ENCODE results near the gene NEK3.
A peak's percentile ranks its signal among the peaks of the same experiment; 100 is the strongest.
"Not testable (repeated sequence)": the region's sequence is repeated elsewhere in the genome, so short reads cannot be mapped to it uniquely, and the experiment has no call there.

Gene NEK3

DNA sequence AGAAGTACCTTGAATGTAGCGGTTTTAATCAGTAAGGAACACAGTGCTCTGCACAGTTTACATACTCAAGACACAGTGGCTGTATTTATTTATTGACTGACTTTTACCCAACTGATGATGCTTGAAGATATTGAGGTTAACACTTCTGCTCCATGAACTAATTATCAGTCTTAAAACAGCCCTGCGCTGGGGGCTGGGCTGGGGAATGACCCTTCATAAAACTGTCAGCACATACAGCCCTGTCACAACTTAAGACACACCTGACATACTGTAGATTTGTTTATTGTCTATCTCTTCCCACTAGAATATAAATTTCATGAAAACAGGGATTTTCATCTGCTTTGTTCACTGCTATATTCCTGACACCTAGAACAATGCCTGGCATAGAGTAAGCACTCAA, 41.3 kb downstream of the NEK3 start:
- Histone ChIP-seq H3K27ac (ENCODE audit: low read depth, low read length) (no peak overlapping the region), H3K4me1 (ENCODE audit: control insufficient read depth, insufficient read depth, low read length) (no peaks in the 10 kb centered on the region), H3K9ac (ENCODE audit: low read depth, low read length) (no peak overlapping the region), H3K27me3 (ENCODE audit: control insufficient read depth, insufficient read depth, low read length) (no peaks in the 10 kb centered on the region), H3K9me3 (ENCODE audit: control insufficient read depth, insufficient read depth, low read length) (no peaks in the 10 kb centered on the region), H3K4me3 (ENCODE audit: low read depth, low read length) (no peak overlapping the region), H3K36me3 (ENCODE audit: control insufficient read depth, insufficient read depth, low read length) (no peaks in the 10 kb centered on the region)

DNA sequence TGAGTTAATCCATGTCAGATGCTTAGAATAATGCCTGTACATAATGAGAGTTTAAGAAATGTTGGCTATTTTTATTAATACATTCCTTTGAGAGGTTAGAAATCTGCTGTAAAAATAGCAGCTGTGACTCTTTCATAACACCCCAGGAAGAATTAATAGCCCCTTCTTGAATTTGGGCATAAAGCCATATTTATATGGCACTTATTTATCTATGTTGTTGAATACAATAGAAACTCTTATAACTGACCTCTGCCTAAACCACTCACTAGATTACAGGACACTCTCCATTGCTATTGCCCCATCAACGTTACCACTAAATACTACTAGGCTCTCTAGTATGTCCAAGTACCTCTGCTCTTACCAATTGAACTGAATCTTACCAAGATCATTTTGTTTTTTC, 46.8 kb downstream of the NEK3 start:
- Histone ChIP-seq H3K4me3 (ENCODE audit: low read depth, low read length) (no peak overlapping the region), H3K9ac (ENCODE audit: low read depth, low read length) (no peak overlapping the region), H3K4me1 (ENCODE audit: control insufficient read depth, insufficient read depth, low read length) (no peaks in the 10 kb centered on the region), H3K27me3 (ENCODE audit: control insufficient read depth, insufficient read depth, low read length) (no peaks in the 10 kb centered on the region), H3K9me3 (ENCODE audit: control insufficient read depth, insufficient read depth, low read length) (no peaks in the 10 kb centered on the region; the same call in 1 of the 2 replicates), H3K36me3 (ENCODE audit: control insufficient read depth, insufficient read depth, low read length) (no peaks in the 10 kb centered on the region), H3K27ac (ENCODE audit: low read depth, low read length) (no peak overlapping the region)

DNA sequence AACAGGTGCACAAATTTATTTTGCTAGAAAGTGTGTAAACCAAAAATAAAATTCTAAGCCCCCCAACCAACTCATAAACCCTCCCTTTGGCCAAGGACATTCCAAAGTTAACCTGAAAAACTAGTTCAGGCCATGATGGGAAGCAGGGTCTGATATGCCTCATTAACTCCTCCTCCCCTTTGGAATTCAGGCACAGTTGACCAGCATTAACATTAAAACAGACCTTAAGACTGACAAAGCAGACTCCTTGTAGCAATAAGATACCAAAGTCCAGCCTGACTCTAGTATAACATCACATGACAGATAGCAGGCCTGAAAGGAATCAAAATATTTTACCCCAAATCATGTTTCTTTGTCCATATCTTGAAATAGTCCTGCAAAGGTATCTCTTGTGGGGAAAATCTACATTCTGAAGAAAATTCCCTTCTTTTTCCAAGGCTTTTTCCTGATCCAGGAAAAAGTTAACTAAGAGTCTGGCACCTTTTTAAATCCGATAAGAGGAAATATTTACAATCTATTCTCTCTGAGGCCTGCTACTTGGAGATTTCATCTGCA, 50.2 kb downstream of the NEK3 start:
- Histone ChIP-seq H3K27me3 (ENCODE audit: control insufficient read depth, insufficient read depth, low read length) (no peaks in the 10 kb centered on the region), H3K36me3 (ENCODE audit: control insufficient read depth, insufficient read depth, low read length) (no peaks in the 10 kb centered on the region), H3K27ac (ENCODE audit: low read depth, low read length) (peak overlapping the region; percentile 38), H3K4me1 (ENCODE audit: control insufficient read depth, insufficient read depth, low read length) (no peaks in the 10 kb centered on the region), H3K4me3 (ENCODE audit: low read depth, low read length) (no peak overlapping the region), H3K9ac (ENCODE audit: low read depth, low read length) (no peak overlapping the region), H3K9me3 (ENCODE audit: control insufficient read depth, insufficient read depth, low read length) (no peaks in the 10 kb centered on the region; the same call in 1 of the 2 replicates)

DNA sequence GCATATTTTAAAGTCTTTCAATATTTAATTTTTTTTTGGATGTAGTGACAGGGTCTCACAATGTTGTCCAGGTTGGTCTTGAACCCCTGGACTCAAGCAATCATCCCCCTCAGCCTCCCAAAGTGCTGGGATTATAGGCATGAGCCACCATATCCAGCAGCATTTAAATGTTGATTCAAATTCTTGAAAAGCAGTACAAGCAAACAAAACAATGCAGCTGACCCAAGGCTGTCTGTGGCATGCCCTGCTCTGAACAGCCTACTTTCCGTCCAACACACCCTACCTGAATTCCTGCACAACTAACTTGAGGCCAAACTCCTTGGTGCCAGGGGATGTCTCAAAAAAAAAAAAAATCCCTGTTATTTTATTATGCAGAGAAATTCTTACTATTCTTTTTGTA, 53.6 kb downstream of the NEK3 start:
- Histone ChIP-seq H3K4me1 (ENCODE audit: control insufficient read depth, insufficient read depth, low read length) (no peaks in the 10 kb centered on the region), H3K27ac (ENCODE audit: low read depth, low read length) (no peak overlapping the region), H3K9me3 (ENCODE audit: control insufficient read depth, insufficient read depth, low read length) (no peaks in the 10 kb centered on the region; the same call in 1 of the 2 replicates), H3K27me3 (ENCODE audit: control insufficient read depth, insufficient read depth, low read length) (no peaks in the 10 kb centered on the region), H3K9ac (ENCODE audit: low read depth, low read length) (no peak overlapping the region), H3K36me3 (ENCODE audit: control insufficient read depth, insufficient read depth, low read length) (no peaks in the 10 kb centered on the region), H3K4me3 (ENCODE audit: low read depth, low read length) (no peak overlapping the region)

DNA sequence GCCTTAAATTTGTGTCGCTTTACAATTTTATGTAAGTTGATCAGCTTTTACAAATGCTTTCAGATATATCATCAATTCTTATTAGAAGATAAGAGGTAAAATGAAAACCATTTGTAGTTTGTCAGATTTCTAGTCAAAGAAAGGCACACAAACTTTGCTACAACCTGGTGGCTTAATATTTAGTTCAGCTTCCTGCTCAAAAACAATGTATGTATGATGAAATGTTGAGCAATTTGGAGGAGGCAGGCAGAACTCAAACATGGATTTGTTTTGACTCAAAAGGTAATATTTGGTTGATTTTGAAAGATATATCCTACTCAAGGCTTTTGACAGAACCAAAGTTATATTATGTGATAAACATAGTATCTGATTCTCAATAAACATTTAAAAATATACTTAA, 54.8 kb downstream of the NEK3 start:
- Histone ChIP-seq H3K4me3 (ENCODE audit: low read depth, low read length) (no peak overlapping the region), H3K27ac (ENCODE audit: low read depth, low read length) (no peak overlapping the region), H3K9me3 (ENCODE audit: control insufficient read depth, insufficient read depth, low read length) (no peaks in the 10 kb centered on the region; the same call in 1 of the 2 replicates), H3K27me3 (ENCODE audit: control insufficient read depth, insufficient read depth, low read length) (no peaks in the 10 kb centered on the region), H3K9ac (ENCODE audit: low read depth, low read length) (no peak overlapping the region), H3K4me1 (ENCODE audit: control insufficient read depth, insufficient read depth, low read length) (no peaks in the 10 kb centered on the region), H3K36me3 (ENCODE audit: control insufficient read depth, insufficient read depth, low read length) (no peaks in the 10 kb centered on the region)

DNA sequence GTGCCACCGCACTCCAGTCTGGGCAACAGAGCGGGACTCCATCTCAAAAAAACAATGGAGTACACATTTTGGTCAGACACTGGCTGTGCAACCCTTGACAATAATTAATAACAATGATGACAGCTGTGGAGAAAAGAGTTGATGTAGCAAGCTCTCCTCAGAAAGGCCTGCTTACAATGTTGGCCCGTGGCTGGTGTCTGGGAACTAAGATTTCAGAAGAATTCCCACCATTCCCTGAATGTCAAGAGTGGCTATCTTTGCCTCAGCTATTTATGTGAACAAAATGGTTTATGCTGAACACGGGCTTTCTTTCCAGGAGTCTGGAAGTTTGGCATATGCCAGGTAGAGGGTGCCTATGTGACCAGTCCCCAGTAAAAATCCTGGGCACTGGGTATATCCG, 56.0 kb downstream of the NEK3 start:
- Histone ChIP-seq H3K4me3 (ENCODE audit: low read depth, low read length) (no peak overlapping the region), H3K27ac (ENCODE audit: low read depth, low read length) (no peak overlapping the region)

DNA sequence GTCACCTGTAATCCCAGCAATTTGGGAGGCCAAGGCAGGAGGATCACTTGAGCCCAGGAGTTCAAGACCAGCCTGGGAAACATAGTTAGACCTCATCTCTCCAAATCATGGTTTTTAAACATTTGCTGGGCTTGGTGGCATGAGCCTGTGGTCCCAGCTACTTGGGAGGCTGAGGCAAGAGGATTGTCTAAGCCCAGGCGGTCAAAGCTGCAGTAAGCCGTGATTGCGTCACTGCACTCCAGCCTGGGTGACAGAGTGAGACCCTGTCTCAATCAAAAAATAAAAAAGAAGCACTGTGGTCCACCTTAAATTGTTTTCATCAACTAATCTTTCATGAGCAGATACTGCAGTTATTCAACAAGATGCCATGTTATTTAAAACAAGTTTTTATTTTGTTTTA, 57.0 kb downstream of the NEK3 start:
- H3K27me3 ChIP-seq (ENCODE audit: control insufficient read depth, insufficient read depth, low read length); H3K9ac ChIP-seq (ENCODE audit: low read depth, low read length); H3K4me1 ChIP-seq (ENCODE audit: control insufficient read depth, insufficient read depth, low read length); H3K4me3 ChIP-seq (ENCODE audit: low read depth, low read length); H3K36me3 ChIP-seq (ENCODE audit: control insufficient read depth, insufficient read depth, low read length); H3K9me3 ChIP-seq (ENCODE audit: control insufficient read depth, insufficient read depth, low read length); H3K27ac ChIP-seq (ENCODE audit: low read depth, low read length): not testable (repeated sequence)

More for the DNA sequence above, 56.0 kb downstream of the NEK3 start:
- H3K36me3 ChIP-seq (ENCODE audit: control insufficient read depth, insufficient read depth, low read length): no peaks in the 10 kb centered on the region
- H3K9me3 ChIP-seq (ENCODE audit: control insufficient read depth, insufficient read depth, low read length): no peaks in the 10 kb centered on the region
- H3K4me1 ChIP-seq (ENCODE audit: control insufficient read depth, insufficient read depth, low read length): no peaks in the 10 kb centered on the region
- H3K27me3 ChIP-seq (ENCODE audit: control insufficient read depth, insufficient read depth, low read length): no peaks in the 10 kb centered on the region
- no peak overlapping the region for H3K9ac ChIP-seq (ENCODE audit: low read depth, low read length)

DNA sequence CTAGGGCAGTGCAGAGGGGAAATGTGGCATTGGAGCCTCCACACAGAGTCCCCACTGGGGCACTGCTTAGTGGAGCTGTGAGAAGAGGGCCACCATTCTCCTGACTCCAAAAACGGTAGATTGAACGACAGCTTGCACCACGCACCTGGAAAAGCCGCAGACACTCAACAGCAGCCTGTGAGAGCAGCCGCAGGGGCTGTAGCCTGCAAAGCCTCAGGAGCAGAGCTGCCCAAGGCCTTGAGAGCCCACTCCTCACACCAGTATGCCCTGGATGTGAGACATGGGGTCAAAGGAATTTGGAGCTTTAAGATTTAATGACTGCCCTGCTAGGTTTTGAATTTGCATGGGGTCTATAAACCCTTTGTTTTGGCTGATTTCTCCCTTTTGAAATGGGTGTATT, 62.2 kb downstream of the NEK3 start:
- Histone ChIP-seq H3K36me3 (ENCODE audit: control insufficient read depth, insufficient read depth, low read length) (no peaks in the 10 kb centered on the region), H3K9ac (ENCODE audit: low read depth, low read length) (no peak overlapping the region), H3K27me3 (ENCODE audit: control insufficient read depth, insufficient read depth, low read length) (no peaks in the 10 kb centered on the region), H3K9me3 (ENCODE audit: control insufficient read depth, insufficient read depth, low read length) (no peaks in the 10 kb centered on the region), H3K4me1 (ENCODE audit: control insufficient read depth, insufficient read depth, low read length) (no peaks in the 10 kb centered on the region), H3K27ac (ENCODE audit: low read depth, low read length) (no peak overlapping the region), H3K4me3 (ENCODE audit: low read depth, low read length) (no peak overlapping the region)

DNA sequence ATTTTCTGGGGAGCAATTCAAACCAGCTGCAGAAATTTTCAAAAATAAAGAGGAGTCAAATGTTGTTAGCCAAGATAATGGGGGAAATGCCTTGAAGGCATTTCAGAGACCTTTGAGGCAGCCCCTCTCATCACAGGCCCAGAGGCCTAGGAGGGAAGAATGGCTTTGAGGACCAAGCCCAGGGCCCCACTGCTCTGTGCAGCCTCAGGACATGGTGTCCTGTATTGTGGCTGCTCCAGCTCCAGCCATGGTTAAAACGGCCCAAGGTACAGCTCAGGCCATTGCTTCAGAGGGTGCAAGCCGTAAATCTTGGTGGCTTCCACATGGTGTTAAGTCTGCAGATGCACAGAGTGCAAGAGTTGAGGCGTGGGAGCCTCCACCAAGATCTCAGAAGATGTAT, 62.6 kb downstream of the NEK3 start:
- Histone ChIP-seq H3K9me3 (ENCODE audit: control insufficient read depth, insufficient read depth, low read length) (no peaks in the 10 kb centered on the region), H3K27me3 (ENCODE audit: control insufficient read depth, insufficient read depth, low read length) (no peaks in the 10 kb centered on the region), H3K4me1 (ENCODE audit: control insufficient read depth, insufficient read depth, low read length) (no peaks in the 10 kb centered on the region), H3K36me3 (ENCODE audit: control insufficient read depth, insufficient read depth, low read length) (no peaks in the 10 kb centered on the region), H3K4me3 (ENCODE audit: low read depth, low read length) (no peak overlapping the region), H3K9ac (ENCODE audit: low read depth, low read length) (no peak overlapping the region), H3K27ac (ENCODE audit: low read depth, low read length) (no peak overlapping the region)

DNA sequence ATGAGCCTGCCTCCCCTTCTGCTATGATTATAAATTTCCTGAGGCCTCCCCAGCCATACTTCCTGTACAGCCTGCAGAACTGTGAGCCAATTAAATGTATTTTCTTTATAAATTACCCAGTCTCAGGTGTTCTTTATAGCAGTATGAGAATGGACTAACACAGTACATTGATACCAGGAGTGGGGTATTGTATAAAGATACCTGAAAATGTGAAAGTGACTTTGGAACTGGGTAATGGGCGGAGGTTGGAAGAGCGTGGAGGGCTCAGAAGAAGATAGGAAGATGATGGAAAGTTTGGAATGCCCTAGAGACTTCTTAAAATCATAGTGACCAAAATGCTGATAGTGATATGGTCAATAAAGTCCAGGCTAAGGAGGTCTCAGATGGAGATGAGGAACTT, 63.3 kb downstream of the NEK3 start:
- no peak overlapping the region for H3K4me3 ChIP-seq (ENCODE audit: low read depth, low read length)
- no peak overlapping the region for H3K9ac ChIP-seq (ENCODE audit: low read depth, low read length)
- no peaks in the 10 kb centered on the region for H3K27me3 ChIP-seq (ENCODE audit: control insufficient read depth, insufficient read depth, low read length)
- no peaks in the 10 kb centered on the region for H3K4me1 ChIP-seq (ENCODE audit: control insufficient read depth, insufficient read depth, low read length)
- H3K27ac ChIP-seq (ENCODE audit: low read depth, low read length): no peak overlapping the region
- no peaks in the 10 kb centered on the region for H3K9me3 ChIP-seq (ENCODE audit: control insufficient read depth, insufficient read depth, low read length)
- H3K36me3 ChIP-seq (ENCODE audit: control insufficient read depth, insufficient read depth, low read length): no peaks in the 10 kb centered on the region

DNA sequence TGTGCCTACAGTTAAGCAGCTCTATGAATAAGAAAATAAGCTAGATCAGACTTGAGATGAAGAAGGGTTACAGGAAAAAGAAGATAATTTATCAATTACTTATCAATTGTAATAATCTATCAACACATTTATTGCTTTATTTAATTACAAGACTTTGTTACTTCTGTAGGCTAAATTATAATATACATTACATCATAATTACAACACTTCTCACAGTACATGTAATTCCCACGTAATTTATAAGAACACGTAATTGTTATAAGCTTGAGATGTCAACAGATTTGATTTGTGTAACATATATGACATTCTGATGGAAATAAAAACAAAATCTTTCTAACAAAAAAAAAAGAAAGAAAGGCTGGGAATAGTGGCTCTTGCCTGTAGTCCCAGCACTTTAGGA, 67.3 kb downstream of the NEK3 start:
- H3K4me1 ChIP-seq (ENCODE audit: control insufficient read depth, insufficient read depth, low read length): no peaks in the 10 kb centered on the region
- H3K27ac ChIP-seq (ENCODE audit: low read depth, low read length): no peak overlapping the region
- no peak overlapping the region for H3K9ac ChIP-seq (ENCODE audit: low read depth, low read length)
- no peaks in the 10 kb centered on the region for H3K9me3 ChIP-seq (ENCODE audit: control insufficient read depth, insufficient read depth, low read length)
- no peak overlapping the region for H3K4me3 ChIP-seq (ENCODE audit: low read depth, low read length)
- no peaks in the 10 kb centered on the region for H3K27me3 ChIP-seq (ENCODE audit: control insufficient read depth, insufficient read depth, low read length)
- H3K36me3 ChIP-seq (ENCODE audit: control insufficient read depth, insufficient read depth, low read length): no peaks in the 10 kb centered on the region

DNA sequence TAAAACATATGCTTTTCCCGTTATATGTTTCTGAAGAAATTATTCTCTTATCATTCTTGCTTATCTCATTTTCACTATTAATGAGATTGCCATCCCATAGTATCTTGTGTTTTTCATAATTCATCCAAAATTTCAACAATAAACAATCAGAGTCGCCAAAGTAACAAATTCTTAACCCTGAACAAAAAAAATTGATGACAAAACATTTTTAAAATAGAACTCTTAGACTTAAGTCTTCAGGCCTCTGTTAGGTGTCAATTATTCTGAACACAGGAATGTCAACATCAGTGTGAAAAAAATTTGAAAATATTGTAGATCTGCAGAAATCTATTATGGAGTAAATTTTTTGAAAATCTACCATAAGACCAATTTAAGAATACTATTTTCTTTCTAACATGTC, 67.9 kb downstream of the NEK3 start:
- no peaks in the 10 kb centered on the region for H3K4me1 ChIP-seq (ENCODE audit: control insufficient read depth, insufficient read depth, low read length)
- no peaks in the 10 kb centered on the region for H3K9me3 ChIP-seq (ENCODE audit: control insufficient read depth, insufficient read depth, low read length)
- no peak overlapping the region for H3K4me3 ChIP-seq (ENCODE audit: low read depth, low read length)
- no peak overlapping the region for H3K27ac ChIP-seq (ENCODE audit: low read depth, low read length)
- no peaks in the 10 kb centered on the region for H3K36me3 ChIP-seq (ENCODE audit: control insufficient read depth, insufficient read depth, low read length)
- no peaks in the 10 kb centered on the region for H3K27me3 ChIP-seq (ENCODE audit: control insufficient read depth, insufficient read depth, low read length)
- no peak overlapping the region for H3K9ac ChIP-seq (ENCODE audit: low read depth, low read length)
